ENCODE measurements around the gene SRPRB.

The SRPRB gene

DNA sequence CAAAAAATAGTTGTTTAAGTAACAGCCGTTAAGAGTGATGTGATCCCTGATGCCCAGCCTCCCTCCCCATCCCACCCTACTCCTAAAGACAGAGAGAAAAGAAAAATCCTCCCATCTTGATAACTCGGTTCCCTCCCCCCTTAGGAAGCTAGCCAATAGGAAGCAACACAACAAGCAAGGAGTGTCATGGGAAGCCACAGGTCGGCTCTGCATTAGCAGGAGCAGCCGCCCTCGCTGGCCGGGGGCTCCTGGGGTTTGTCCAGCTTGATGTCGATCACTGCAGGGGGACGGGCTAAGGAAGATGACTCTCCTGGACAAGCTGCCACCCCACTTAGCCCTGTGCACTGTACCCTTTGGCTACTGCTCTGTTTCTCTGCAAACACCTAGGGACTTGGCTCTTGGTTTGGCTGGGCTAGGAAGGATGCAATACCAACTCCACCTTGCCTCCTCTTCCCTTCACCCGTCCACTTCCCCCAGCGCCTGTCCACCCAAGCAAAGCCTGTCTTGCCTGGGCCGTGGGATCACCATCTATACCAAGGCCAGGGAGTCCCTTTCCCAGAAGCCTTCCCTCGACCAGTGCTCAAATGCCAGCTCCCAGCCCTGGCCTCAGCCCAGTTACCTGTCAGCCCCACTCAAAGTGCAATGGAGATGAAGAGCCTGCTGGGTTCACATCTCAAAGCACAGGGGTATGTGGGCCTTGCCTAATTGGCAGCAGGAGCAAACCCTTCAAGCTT is 23.1 kb downstream of the SRPRB start:
- DNase-seq = no peak

DNA sequence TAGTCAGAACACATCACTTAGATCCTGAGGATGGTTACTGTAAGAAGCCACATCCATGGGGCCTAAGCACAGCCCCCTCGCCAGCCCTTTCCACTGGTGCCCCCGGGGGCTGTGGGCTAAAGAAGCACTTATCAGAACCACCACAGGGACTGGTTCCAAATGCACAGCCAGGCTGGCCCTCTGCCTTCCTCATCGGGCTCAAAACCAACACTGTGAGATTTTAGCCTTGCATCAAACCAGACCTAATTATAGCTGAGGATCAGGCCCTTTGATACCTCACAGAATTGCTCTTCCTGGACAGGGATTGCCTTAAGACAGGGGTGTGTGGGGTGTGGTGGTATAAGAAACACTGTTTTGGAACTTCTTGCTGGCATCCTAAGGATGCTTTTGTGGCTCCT is 23.7 kb downstream of the SRPRB start:
- DNase-seq = no peak

DNA sequence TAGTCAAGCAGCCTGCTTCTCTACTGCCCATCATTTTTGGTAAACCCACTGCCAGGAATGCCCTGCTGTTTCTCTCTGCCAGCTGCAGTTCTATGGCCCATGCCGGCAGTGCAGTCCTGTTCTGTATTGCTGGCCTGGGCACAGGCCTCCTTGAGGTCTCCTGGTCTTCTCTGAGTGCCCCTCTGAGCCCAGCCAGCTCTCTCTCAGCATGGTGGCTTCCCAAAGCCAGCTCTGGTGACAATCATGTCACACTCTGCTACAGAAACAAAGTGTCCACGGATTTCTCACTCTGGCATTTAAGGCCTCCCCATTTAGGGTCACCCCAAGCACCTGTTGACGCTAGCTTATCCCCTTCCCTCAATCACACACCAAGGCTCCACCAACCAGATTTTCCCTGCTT is 24.5 kb downstream of the SRPRB start:
- no peak for DNase-seq

DNA sequence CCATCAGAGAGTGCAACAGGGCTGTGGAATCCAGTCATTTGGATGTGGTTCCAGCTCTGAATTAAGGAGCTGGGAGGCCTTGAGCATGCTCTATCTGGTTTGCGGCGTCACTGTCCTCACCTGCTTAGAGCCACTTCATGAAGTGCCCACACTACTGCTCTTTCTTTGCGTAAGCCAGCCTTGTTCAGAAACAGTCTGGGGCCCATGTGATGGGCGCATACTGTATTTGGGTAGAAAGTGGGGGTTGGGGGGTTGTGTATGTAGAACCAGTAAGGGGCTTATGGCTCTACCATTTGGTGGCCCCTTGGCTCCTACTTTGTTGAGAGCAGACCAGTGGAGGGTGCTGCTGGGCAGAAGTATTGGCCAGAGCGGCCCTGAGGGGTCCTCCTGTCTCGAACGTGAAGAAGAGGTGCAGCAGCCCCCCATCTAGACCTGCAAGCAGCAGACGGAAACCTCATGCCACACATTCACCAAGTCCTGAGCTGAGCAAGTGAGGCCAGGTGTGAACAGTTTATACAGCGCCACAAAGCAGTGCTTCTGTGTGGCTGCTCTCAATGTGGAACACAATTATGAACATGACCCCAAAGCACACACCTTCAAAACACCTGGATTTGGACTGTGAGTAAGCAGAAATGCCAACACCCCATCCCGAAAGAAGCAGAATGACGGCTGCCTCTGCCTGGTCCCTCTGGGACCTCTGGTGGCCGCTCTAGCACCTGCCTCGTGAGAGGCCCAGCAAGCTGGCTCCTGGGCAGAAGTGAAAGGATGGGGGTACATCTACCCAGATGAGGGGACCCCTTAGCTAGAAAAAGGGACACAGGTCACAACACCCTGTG is 26.6 kb downstream of the SRPRB start:
- no peak for DNase-seq

DNA sequence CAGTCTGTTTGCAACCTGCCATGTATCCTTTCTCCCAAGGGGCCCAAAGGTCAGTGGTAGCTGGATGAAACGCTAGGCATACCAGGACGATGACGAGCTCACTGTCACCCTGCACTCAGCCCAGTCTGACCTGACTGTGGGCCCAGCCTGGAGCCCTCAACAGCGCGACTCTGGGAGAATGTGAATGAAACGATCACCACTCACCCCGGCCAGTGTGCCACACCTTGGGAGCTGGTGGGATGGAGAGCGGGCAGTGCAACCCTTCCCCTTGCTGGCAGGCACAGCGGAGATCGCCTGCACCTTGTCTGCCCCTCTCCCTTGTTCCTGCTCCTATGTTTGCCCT is 27.2 kb downstream of the SRPRB start:
- DNase-seq = no peak

DNA sequence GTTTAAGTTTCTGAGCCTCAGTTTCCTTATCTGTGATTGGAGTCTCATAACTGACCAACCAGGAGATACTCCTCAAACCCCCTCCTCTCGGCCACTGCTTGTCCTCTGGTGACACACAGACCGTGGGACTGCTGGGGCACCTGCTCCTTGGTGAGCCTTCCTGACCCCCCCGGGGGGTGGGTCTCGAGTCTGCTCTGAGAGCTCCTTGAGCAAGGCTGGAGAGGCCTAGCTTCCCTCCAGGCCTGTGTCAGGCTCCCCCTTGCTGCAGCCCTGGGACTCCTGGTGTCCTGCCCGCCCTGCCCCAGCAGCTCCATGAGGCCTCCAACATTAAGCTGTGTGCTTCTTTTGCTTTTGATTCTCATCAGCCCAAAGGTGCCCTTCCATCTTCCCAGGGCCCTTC is 27.7 kb downstream of the SRPRB start:
- DNase-seq = no peak

DNA sequence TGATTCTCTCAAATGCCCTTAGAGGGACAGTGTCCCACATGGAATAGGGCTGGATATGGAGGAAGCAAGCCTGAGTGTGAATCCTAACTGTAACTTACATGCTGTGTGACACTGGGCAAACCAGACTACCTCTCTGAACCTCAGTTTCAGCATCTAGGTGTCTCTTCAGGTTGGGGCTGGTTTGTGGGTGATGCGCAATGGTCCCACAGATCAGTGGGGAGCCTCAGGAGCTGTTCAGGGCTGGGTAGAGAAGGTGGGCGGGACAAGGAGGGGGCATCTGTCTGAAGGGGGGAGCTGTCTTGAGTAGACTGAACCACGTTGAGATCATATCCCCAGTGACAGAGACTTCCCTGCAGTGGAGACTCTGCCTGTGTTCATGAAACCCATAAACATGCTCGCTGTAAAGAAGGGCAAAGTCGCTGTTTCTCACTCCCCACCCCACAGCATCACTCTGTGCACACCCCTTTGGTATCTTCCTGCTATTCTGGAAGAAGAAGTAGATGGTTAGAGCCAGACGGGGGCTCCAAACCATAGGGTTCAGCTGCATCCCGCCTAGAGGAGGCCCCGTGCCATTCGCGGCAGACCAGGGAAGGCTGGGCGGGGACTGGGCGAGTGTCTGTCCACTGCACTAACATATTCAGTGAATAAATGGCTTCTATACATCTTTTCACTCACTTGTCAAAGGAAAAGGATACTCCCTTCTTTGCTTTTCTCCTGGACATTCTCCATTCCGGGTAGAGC is 28.4 kb downstream of the SRPRB start:
- no peak for DNase-seq

DNA sequence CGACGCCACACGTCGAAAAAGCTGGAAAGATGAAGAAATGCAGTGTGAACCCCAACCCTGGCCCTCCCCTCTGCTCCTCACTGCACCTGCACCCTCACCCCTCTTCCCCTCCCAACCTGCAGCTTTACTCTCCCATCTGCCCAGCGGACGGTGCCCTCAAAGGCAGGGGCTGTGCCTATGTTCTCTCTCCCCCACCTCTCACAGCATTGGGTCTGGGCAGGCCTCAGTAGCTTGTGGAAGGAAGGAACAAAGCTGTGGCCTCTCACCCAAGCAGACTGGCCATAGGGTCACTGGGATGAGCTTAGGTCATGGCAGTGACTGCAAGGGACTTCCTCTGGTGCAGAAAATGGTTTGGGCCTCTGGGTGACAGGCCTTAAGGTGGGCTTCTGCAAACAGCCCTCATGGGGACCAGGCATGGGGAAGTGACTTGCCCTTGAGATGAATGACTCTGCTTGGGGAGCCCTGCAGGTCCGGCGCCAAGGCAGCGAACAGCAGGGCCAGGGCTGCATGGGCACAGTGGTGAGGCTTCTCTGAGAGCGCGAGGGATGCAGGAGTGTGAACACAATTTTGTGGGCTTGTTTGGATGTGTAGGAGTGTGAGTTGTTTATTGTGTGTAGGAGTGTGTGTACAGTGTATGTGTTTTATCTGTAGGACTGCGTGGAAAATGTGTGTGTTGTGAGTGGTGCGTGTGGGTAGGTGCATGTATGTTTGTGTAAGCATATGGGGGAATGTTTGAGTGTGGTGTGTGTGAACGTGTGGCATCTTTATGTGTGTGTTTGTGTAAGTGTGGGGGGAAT is 29.2 kb downstream of the SRPRB start:
- no peak for DNase-seq

DNA sequence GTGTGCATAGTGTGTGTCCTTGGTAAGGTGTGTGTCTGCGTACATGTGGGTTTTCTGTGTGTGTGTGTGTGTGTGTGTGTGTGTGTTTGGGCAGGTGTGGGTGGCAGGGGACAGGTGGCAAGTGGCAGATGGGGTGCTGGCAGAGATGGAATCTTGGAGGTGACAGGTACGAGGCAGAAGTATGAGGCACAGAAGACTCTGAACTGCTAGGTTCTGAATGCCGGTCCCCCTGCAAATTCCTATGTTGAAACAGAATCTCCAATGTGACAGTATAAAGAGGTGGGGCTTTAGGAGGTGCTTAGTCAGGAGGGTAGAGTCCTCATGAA is 29.8 kb downstream of the SRPRB start:
- no peak for DNase-seq

DNA sequence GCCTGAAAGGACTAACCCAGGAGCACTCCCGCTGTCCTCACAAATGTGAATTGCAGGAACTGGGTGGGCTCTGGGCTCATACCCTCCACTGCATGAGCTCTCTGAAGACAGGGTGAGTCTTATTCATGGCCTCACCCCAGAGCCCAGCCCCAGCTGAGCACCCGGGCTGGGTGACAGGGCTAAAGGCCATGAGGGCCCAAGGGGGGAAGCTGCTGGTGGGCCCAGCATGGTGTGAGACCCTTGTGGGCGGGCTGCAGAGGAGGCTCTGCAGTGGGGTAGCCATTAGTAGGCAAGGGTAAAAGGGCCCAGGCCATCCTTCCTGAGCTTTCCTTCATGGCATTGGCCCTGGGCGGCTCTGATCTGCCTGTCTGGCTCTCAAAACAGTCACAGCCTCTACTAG is 30.3 kb downstream of the SRPRB start:
- no peak for DNase-seq

DNA sequence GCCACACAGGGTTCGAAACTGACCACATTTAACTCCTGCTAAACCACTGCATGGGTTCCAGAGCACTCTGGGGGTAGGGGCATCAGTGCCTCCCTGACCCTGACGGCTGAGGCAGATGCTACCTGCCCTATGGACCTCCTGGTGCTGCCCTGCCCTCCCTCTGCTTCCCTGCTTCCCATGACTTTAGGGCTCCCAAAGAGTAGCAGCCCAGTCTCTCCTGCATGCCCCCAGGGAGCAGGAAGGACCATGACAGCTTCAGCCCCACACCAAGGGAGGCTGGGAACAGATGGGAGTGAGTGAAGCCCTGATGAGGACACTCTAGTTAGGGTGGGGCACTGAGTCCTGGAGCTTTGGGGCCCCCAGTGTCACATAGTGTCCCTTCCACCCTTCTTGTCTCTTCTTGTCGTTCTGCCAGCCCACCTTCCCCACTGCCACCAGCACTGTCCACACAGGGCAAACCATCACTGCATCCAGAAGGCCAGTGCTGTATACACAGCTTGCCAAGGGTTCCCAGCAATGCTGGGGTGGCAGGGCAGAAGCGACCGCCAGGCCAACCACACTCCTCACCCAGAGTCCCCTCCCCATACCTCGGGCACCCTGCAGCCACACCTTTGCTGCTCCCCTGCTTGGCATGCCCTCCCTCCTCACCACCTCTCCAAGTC is 31.0 kb downstream of the SRPRB start:
- no peak for DNase-seq

DNA sequence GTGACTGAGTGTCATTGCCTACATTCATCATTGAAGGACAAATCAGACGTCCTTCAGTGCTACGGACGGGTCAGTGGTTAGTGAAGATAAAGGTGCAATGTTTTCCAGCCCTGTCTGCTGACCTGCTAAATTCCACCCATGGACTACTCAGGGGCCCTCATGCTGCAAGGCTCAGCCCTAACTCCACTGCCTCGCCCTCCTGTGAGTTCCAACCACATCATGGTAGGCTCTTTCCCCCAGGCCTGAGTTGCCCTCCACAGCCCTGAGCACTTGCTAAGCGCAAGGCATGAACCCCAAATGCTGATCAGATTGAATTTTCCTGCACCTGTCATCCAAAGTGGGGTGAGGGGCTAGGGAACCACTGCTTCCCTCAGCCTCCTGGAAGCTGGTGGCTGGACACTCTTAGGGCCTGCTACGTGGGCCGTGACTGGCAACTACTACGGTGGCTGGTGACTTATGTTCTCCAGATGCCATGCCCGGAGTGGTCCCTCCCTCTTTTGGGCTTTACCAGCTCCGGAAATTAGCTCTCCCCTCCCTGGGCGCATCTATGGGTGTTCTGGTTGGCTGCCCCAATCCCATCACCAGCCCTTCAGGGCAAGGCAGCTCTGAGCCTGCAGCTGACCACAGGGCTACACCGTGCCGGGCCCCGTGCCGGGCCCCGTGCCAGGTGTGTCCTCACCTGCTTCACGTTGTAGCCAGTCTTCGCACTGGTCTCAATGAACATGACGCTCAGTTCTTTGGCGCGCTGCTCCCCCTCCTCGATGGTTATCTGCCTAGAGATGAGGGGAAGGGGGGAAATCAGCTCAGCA is 32.1 kb downstream of the SRPRB start:
- no peak for DNase-seq

DNA sequence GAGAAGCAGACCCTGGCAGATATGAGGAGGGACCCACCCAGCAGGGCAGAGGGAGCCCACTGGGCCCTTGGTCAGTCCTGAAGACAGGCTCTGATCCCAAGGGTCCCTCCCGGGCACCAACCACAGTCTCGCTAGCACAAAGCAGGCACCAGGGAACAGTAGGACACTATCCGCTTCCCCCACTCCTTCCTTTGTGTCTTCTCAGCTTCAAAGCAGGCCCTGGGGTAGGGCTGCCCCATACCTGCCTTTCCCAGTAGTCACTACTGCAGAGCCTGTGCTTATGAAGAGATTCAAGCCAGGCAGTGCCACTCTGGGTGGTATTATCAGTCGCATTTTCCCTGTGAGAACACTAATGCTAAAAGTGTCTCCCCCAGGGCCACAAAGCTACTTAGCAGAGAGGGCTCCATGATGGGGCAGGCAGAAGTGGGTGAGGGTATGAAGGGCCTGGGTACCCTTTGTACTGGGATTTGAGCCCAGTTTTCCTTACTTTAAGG is 32.7 kb downstream of the SRPRB start:
- DNase-seq = no peak

DNA sequence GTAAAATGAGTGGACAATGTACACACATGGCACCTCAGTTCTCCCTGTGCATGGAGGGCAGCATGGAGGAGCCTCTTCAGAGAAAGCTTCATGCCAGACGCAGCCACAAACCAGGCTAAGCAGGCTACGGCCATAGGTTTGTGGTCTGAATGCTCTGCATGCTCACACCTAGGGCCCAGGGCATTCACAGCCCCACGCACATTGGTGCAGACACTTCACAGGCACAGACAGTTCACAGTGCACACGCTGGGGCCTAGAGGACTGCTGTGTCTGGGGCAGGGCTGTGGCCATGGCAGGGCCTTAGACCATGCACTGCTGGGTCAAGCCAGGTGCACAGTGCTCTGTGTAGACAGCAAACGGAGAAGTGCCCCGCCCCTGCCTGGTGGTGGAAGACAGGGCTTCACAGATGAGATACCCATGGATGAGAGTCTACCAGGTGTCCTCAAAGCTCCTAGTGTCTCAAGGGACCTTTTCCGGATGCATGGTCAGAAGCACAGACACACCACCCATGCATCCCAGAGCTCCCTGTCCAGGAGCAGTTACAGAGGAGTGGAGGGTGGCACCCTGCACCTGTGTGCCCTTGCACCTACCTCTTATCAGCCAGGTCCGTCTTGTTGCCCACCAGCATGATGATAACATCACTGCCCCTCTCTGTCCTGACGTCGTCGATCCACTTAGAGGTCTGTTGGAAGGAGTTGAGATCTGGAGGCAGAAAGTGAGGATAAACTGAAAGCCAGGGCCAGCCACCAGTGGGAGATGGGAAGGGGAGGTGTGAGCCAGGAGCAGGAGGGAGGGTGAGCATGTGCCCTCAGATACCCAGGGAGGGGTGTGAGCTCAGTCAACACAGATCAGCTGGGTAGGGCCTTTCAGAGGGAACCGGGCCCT is 33.5 kb downstream of the SRPRB start:
- DNase-seq = no peak

DNA sequence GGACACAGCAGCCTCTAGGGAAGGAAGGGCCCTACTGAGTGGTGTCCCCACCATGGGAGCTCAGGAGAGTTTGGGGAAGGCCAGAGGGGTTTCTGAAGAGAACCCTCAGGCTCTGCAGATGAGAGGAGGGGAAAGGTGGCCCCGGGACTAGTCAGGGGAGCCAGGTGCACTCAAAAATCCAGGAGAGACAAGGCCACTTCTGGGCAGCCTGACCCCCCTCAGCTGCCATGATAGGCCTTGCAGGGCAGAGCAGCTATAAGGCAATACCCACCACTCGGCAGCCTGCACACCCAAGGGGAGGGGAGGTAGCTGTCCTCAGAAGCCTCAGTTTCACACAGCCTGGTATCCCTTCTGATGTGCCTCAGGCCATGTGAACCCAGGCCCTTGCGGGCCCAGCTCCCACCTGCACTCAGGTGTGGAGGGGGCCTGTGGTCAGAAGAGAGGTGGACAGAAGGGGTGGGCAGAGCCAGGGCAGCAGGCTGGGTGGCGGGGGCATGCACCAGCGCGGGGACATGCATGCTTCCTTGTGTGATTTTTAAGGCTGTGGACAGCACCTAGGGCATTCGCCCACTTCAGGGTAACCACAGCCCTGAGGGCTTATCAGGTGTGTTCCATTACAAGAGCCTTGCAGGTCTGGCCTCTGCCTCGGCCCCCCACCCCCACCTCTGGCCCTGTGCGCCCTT is 34.6 kb downstream of the SRPRB start:
- no peak for DNase-seq

DNA sequence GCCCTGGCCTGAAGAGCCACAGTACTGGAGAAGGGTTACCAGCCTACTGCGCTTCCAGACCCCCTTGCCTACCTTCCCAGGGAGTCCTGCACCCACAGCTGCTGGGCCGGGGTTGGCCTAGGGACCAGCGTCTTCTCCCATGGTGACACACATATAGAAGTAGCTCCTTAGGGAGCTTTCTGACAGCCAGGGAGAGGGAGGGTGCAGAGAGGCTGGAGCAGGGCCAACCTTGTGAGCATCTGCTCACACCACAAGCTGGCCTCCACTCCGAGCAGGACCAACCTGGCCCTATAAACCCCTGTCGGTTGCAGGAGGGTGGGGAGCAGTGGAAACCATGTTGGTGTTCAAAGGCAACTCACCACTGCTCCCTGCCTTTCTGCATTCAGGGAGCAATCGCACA is 35.2 kb downstream of the SRPRB start:
- no peak for DNase-seq

DNA sequence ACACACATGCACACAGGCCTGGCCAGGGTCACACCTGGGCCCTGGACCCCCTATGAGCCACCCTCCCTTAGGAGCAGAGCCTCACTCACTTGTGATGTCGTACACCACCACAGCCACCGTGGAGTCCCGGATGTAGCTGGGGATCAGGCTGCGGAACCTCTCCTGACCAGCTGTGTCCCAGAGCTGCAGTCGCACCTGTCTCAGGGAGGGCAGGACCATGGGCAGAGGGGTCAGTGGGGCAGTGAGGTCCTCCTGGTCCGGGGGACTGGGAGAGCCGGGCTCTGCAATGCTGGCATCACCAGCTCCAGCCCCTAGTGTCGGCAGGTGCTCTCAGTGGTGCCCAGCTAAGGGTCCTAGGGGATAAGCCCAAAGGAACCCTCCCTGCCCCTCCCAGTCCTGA is 35.6 kb downstream of the SRPRB start:
- no peak for DNase-seq

DNA sequence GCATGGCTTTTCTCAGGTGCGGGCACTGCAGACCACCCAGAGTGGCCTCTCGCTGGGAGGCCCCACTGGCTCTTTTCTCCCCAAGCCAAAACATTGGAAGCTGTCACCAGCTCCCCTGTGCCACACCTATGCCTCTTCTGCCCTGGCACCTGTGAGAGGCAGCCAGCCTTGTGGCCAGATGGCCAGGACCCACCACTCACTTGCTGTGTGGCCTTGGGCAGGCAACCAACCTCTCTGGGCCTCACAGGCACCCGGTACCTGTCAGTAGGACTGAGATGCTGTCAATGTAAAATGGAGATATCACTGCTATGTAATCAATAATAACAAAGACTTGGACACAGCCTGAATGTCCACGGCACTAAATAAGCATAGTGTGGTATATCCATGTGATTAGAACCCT is 36.5 kb downstream of the SRPRB start:
- no peak for DNase-seq

DNA sequence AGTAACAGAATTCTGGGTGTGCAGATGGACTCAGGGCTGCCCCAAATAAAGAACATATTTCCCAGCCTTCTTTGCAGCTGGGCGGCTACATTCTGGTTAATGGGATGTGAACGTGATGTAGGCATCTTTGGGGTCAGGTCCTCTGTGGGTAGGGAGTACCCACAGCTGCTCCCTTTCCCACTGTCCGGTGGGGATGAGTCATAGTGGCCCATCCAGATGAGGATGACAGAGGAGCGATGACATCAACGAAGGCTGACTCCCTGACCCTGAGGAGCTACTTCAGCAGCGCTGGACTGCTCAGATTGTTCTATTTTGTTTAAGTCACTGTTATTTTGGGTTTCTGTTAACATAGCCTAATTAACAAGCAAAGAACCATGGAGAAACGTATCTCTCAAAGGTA is 38.0 kb downstream of the SRPRB start:
- peak; percentile 7 for DNase-seq

DNA sequence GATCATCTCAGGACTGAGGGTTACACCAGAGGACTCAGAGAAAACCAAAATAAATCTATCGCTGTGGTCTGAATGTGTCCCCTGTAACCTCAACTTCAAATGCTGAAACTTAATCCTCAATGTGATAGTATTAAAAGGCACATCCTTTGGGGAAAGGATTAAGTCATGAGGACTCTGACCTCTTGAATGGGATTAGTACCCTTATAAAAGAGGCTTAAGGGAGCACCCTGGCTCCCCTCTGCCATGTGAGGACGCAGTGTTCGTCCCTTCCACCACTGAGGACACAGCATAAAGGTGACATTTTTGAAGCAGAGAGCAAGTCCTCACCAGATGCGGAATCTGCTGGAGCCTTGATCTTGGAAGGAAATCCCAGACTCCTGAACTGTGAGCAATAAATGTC is 39.5 kb downstream of the SRPRB start:
- no peak for DNase-seq
